Nephron (organoid): ENCODE data around the gene ADAMTS6.

ENCODE experiments used
- H3K27ac Mint-ChIP-seq, 3 experiments: 2 replicates each; pipeline ENCODE4 v1.8.0; 2020; ENCODE audit warnings: mixed read lengths in 3 of 3, mild to moderate bottlenecking in 2 of 3, moderate library complexity in 1 of 3
- H3K27me3 Mint-ChIP-seq: 2 replicates; pipeline ENCODE4 v1.8.0; 2021; ENCODE audit warnings: low read depth, mild to moderate bottlenecking, moderate library complexity, mixed read lengths
- H3K36me3 Mint-ChIP-seq: 2 replicates; pipeline ENCODE4 v1.8.0; 2020; ENCODE audit warnings: low read depth, mixed read lengths
- H3K4me1 Mint-ChIP-seq: 2 replicates; pipeline ENCODE4 v1.8.0; 2020; ENCODE audit warnings: mixed read lengths
- H3K4me3 Mint-ChIP-seq, 3 experiments: 2 replicates each; pipeline ENCODE4 v1.8.0; 2020; ENCODE audit warnings: mild to moderate bottlenecking in 3 of 3, mixed read lengths in 3 of 3, moderate library complexity in 2 of 3
- H3K9me3 Mint-ChIP-seq: 2 replicates; pipeline ENCODE4 v1.8.0; 2020; ENCODE audit warnings: mixed read lengths
- CTCF ChIP-seq, 3 experiments: fragments of 200-600 bp; sonication (generic); IDR thresholded peaks; one replicate each; pipeline ENCODE4 v1.5.0; 2021; ENCODE audit warnings: antibody characterized with exemption in 3 of 3; ENCODE audit not compliant: unreplicated experiment in 3 of 3

ADAMTS6 gene

GRCh38 chr5:65104831-65105230, 376.9 kb downstream of the ADAMTS6 start:
- H3K9me3 Mint-ChIP-seq: no peaks in the 10 kb centered on the region
- peak overlapping the region in 1 of 3 experiments; percentile 18 for H3K27ac Mint-ChIP-seq
- no peak overlapping the region for H3K4me3 Mint-ChIP-seq
- H3K36me3 Mint-ChIP-seq: no peaks in the 10 kb centered on the region
- peaks cover 26% of the 10 kb centered on the region for H3K4me1 Mint-ChIP-seq
- no peak for TF ChIP-seq CTCF (IDR thresholded peaks at IDR 0.05; ENCODE audit: unreplicated experiment in 3 of 3)
- peaks cover 12% of the 10 kb centered on the region for H3K27me3 Mint-ChIP-seq

- no peak overlapping the region for H3K4me3 Mint-ChIP-seq
- peaks cover 26% of the 10 kb centered on the region for H3K4me1 Mint-ChIP-seq
- H3K27me3 Mint-ChIP-seq: peaks cover 12% of the 10 kb centered on the region
Measured at GRCh38 chr5:65103756-65104440, 377.8 kb downstream of the ADAMTS6 start.

DNA sequence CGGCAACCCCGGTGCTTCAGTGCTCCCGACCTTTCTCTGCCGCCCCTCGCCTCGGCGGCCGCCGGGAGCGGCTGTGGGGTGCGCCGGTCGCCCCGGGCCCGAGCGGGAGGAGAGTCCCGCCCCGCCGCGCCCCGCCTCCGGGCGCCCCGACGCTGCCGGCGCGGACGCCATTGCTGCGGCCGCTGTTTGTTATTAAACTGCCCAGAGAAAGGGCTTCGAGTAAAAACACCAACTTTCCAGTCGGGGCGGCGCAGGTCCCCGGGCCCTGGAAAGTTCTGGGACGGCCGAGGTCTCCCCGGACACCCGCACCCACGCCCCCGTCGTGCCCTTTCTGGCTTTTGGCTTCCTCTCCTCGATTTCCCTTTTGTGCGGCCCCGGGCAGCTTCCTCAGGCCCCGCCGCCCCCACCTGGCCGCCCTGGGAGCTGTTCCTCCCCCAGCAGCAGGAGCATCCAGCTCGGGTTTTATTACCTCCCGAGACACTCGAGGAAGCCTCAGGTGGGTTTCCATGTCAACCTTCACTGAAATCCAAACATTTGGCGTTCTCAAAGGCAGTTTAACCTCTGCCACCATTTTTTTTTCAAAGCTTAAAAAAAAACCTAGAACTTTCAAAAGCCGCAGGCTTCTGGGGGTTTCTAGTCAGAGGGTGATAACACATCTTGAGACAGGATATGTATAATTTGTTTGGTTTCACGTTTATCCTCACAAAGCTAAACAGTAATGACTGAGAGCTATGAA, 378.6 kb downstream of the ADAMTS6 start:
- no peak overlapping the region for H3K4me3 Mint-ChIP-seq
- peaks cover 26% of the 10 kb centered on the region for H3K4me1 Mint-ChIP-seq
- H3K27me3 Mint-ChIP-seq: peaks cover 12% of the 10 kb centered on the region
- H3K36me3 Mint-ChIP-seq: no peaks in the 10 kb centered on the region
- peak overlapping the region in 2 of 3 experiments; percentile 28 to 61 for H3K27ac Mint-ChIP-seq
- no peaks in the 10 kb centered on the region for H3K9me3 Mint-ChIP-seq
- no peak for TF ChIP-seq CTCF (IDR thresholded peaks at IDR 0.05; ENCODE audit: unreplicated experiment in 3 of 3)

More at GRCh38 chr5:65103756-65104440, 377.8 kb downstream of the ADAMTS6 start:
- Mint-ChIP-seq H3K9me3 (no peaks in the 10 kb centered on the region), H3K36me3 (no peaks in the 10 kb centered on the region), H3K27ac (peak overlapping the region; percentile 6 to 61 (median 28))
- TF ChIP-seq CTCF (IDR thresholded peaks at IDR 0.05; ENCODE audit: unreplicated experiment in 3 of 3): no peak

- Mint-ChIP-seq H3K4me1 (peaks cover 26% of the 10 kb centered on the region), H3K9me3 (no peaks in the 10 kb centered on the region), H3K27me3 (peaks cover 12% of the 10 kb centered on the region), H3K4me3 (no peak overlapping the region), H3K27ac (peak overlapping the region; percentile 37 to 90 (median 39)), H3K36me3 (no peaks in the 10 kb centered on the region)
- no peak for TF ChIP-seq CTCF (IDR thresholded peaks at IDR 0.05; ENCODE audit: unreplicated experiment in 3 of 3)
Measured at GRCh38 chr5:65102371-65102975, 379.2 kb downstream of the ADAMTS6 start.

GRCh38 chr5:65101632-65102100, 380.1 kb downstream of the ADAMTS6 start:
- H3K9me3 Mint-ChIP-seq: no peaks in the 10 kb centered on the region
- no peaks in the 10 kb centered on the region for H3K36me3 Mint-ChIP-seq
- peak overlapping the region in 1 of 3 experiments; percentile 1 for H3K4me3 Mint-ChIP-seq
- no peak for TF ChIP-seq CTCF (IDR thresholded peaks at IDR 0.05; ENCODE audit: unreplicated experiment in 3 of 3)
- peaks cover 26% of the 10 kb centered on the region for H3K4me1 Mint-ChIP-seq
- H3K27ac Mint-ChIP-seq: peak overlapping the region; percentile 55 to 90 (median 86)
- H3K27me3 Mint-ChIP-seq: peaks cover 12% of the 10 kb centered on the region
